IPS DF 6.9 (cell line): ENCODE results near the gene PLPP6.

ENCODE experiments used
- DNase-seq: peaks from one replicate; pipeline ENCODE4 v3.0.0-alpha.2; 2013; ENCODE audit warnings: low read depth, low spot score
- H3K27ac ChIP-seq: one replicate; pipeline ENCODE4 v1.5.1; 2013; ENCODE audit warnings: low read length, control low read depth
- H3K27me3 ChIP-seq: 2 replicates; pipeline ENCODE4 v1.6.1; 2013; ENCODE audit warnings: mild to moderate bottlenecking, low read length; ENCODE audit not compliant: control insufficient read depth, insufficient read depth
- H3K36me3 ChIP-seq: 2 replicates; pipeline ENCODE4 v1.6.1; 2013; ENCODE audit warnings: low read length; ENCODE audit not compliant: control insufficient read depth, insufficient read depth
- H3K4me1 ChIP-seq: 2 replicates; pipeline ENCODE4 v1.6.1; 2013; ENCODE audit warnings: low read length; ENCODE audit not compliant: control insufficient read depth, insufficient read depth
- H3K4me3 ChIP-seq: 2 replicates; pipeline ENCODE4 v1.5.1; 2013; ENCODE audit warnings: mild to moderate bottlenecking, low read length
- H3K9me3 ChIP-seq: 2 replicates; pipeline ENCODE4 v1.6.1; 2013; ENCODE audit warnings: low read length, inconsistent platforms; ENCODE audit not compliant: control insufficient read depth, insufficient read depth
- WGBS: extraction: QIAGEN DNeasy Blood & Tissue Kit; methylation state at CpG from one replicate; pipeline ENCODE4 v1.1.7; 2013; ENCODE audit warnings: mixed read lengths, missing lambda C conversion rate; ENCODE audit not compliant: insufficient read length, insufficient coverage; 5-methylcytosine and 5-hydroxymethylcytosine counted together

Gene PLPP6

DNA sequence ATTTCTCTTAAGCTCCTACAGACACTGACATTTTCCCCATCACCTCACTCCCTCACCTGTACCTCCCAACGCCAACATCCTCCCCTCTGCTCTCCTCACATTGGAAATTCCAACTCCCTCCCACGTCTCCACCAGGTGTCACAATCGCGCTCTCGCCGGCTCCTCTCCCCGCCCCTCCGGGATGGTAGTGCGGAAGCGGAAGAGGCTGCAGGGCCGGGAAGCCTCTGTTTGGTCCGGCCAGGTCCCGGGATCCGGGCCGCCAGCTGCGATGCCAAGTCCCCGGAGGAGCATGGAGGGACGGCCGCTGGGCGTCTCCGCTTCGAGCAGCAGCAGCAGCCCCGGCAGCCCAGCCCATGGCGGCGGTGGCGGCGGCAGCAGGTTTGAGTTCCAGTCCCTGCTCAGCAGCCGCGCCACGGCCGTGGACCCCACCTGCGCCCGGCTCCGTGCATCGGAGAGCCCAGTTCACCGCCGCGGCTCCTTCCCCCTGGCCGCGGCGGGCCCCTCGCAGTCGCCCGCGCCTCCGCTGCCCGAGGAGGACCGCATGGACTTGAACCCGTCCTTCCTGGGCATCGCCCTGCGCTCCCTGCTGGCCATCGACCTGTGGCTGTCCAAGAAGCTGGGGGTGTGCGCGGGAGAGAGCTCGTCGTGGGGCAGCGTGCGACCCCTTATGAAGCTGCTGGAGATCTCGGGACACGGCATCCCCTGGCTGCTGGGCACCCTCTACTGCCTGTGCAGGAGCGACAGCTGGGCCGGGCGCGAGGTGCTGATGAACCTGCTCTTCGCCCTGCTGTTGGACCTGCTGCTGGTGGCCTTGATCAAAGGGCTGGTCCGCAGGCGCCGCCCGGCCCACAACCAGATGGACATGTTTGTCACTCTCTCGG is at the start of gene PLPP6:
TSS of gene PLPP6 (plus strand) at position 187 of the 881 bp plus-strand sequence. CDS start at position 269, 82 bp downstream.
- no CpG with 5 or more reads among the region's 70 CpGs for WGBS
- H3K4me3 ChIP-seq: peak within 1 kb of the TSS; percentile 89
- peaks cover 3% of the 10 kb centered on the region; the same call in 1 of the 2 replicates for H3K4me1 ChIP-seq

DNA sequence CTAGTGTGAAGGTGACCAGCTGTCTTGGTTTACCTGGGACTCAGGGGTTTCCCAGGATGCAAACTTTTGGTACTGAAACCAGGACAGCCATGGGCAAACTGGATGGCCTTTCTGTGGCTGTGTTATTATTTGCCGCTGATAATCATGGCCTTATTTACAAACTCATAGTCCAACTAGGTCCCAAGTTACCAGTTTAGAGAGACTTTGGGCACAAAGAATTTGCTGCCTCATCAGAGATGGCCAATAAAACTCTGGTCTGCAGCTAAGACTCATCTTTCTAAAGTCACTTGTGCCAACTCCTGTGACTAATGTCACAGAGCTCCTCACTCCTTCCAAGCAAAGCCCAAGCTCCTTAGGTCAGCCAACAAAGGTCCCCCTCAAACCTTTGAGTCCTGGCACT is 47.5 kb upstream of the PLPP6 start:
- no peaks in the 10 kb centered on the region for H3K27me3 ChIP-seq
- whole genome bisulfite sequencing: no CpG with 5 or more reads among the region's 1 CpG
- DNase-seq: no peak
- H3K9me3 ChIP-seq: no peaks in the 10 kb centered on the region
- no peak overlapping the region for H3K27ac ChIP-seq
- H3K4me3 ChIP-seq: no peak overlapping the region
- no peaks in the 10 kb centered on the region for H3K4me1 ChIP-seq
- no peaks in the 10 kb centered on the region for H3K36me3 ChIP-seq

More for the DNA sequence above, at the start of gene PLPP6:
- Histone ChIP-seq H3K27ac (no peak within 1 kb of the TSS), H3K36me3 (no peaks in the 10 kb centered on the region), H3K27me3 (no peaks in the 10 kb centered on the region), H3K9me3 (no peaks in the 10 kb centered on the region)
- DNase-seq: peak; percentile 84

DNA sequence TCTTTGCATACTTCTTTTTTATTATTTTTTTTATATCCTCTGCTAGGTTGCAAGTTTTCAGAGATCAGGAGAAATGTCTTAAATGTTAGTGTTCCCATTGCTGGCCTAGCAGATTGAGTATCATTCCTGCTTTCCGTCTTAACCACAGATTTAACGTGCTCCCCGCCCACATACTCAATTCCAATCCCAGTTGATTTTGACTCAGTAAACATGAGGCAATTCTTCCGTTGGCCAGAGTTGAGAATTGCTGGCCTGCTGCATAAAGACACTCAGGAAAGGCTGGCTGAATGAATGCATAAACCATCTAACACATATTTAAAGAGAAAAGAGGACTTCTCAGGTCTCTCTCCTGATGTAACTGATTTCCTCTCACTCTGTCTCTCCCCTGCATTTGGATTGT is 46.8 kb upstream of the PLPP6 start:
- no peak overlapping the region for H3K4me3 ChIP-seq

DNA sequence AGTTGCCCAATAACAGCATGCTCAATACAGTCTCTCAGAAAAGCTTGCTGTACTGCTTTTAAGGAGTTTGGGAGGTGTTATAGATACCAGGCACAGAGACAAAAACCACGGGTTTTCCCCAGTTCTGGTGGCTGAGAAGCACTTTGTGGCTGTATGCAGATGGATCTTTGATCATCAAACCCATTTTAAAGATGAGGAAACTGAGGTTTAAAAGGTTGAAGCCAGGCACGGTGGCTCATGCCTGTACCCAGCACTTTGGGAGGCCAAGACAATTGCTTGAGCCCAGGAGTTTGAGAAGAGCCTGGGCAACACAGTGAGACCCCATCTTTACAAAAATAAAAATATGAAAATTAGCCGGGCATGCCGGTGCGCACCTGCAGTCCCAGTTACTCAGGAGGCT is 46.3 kb upstream of the PLPP6 start:
- no peak overlapping the region for H3K27ac ChIP-seq
- no peak overlapping the region for H3K4me3 ChIP-seq
- no peaks in the 10 kb centered on the region for H3K9me3 ChIP-seq
- no peaks in the 10 kb centered on the region; the same call in 1 of the 2 replicates for H3K4me1 ChIP-seq
- no peak for DNase-seq
- no peaks in the 10 kb centered on the region for H3K27me3 ChIP-seq
- no peaks in the 10 kb centered on the region for H3K36me3 ChIP-seq
- no CpG with 5 or more reads among the region's 5 CpGs for WGBS

More for the DNA sequence above, 46.8 kb upstream of the PLPP6 start:
- H3K9me3 ChIP-seq: no peaks in the 10 kb centered on the region
- no peak overlapping the region for H3K27ac ChIP-seq
- no peaks in the 10 kb centered on the region for H3K4me1 ChIP-seq
- H3K27me3 ChIP-seq: no peaks in the 10 kb centered on the region
- WGBS: no CpG with 5 or more reads among the region's 4 CpGs
- DNase-seq: no peak
- no peaks in the 10 kb centered on the region for H3K36me3 ChIP-seq

DNA sequence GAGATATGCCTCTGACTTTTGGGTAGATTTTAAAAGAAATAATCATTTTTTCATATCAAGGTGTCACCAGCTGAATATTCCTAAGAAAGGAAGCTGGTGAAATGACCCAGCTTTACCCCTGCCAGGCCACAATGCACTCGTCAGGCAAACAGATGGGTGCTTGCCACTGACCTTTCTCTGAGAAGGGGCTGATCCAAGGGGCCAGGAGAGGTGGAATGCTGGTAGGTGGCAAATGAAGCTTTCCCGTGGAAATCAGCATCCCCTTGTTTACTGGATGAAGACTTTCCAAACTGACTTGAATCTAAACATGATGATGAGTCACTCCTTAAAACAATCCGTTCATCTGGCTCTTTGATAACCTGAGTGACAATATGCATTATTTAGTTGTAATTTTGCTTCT is 44.3 kb upstream of the PLPP6 start:
- Histone ChIP-seq H3K4me3 (no peak overlapping the region), H3K27ac (no peak overlapping the region), H3K36me3 (no peaks in the 10 kb centered on the region), H3K27me3 (no peaks in the 10 kb centered on the region), H3K9me3 (no peaks in the 10 kb centered on the region), H3K4me1 (peaks cover 2% of the 10 kb centered on the region; the same call in 1 of the 2 replicates)
- WGBS: no CpG with 5 or more reads among the region's 3 CpGs
- DNase-seq: no peak

DNA sequence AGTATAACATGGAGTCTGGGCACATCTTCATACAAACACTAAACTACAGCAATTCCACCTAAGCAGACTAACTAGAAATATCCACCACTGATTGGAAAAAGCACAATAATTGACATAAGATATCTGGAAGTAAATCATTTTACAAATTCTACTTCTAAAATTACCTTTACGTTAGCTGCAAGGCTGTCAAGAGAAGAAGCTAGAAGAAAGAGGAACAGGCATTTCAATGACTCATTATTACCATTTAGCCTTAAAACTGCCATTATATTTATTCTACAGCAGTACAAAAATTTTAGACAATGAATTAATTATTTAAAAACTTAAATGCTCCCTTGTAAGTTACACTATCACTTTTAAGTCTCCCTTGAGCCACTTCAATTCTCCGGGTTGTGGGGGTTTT is 43.4 kb upstream of the PLPP6 start:
- H3K36me3 ChIP-seq: no peaks in the 10 kb centered on the region
- peaks cover 2% of the 10 kb centered on the region; the same call in 1 of the 2 replicates for H3K4me1 ChIP-seq
- H3K27ac ChIP-seq: no peak overlapping the region
- no peaks in the 10 kb centered on the region for H3K27me3 ChIP-seq
- DNase-seq: no peak
- H3K4me3 ChIP-seq: no peak overlapping the region
- no CpG with 5 or more reads among the region's 2 CpGs for WGBS
- H3K9me3 ChIP-seq: no peaks in the 10 kb centered on the region

DNA sequence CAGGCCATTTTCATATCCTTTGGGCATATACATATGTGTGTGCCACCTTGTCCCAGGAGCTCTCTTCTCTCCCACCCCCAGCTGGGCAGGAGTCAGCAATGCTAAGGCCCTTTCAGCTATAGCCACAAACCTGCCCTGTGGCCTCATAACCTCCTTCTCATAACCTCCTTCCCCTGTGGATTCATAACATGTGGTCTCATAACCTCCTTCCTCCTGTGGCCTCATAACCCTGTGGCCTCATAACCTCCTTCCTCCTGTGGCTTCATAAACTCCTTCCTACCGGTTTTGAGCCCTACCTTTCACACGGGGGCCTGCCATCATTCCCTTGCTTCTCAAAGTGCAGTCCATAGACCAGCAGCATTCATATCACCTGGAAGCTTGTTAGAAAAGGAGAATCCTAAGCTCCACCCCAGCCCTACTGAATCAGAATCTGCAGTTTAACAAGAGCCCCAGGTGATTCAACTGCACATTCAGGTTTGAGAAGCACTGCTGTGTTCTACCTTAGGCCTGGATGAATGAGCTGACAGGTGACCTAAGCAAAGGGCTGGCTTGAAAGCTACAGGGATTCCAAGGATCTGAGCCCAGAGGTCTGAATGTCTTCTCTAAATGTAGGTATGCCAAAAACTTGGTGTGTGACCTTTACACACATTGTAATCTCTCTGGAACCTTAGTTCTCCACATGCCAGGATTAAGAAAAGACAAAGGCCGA is 41.9 kb upstream of the PLPP6 start:
- no peak for DNase-seq
- H3K27me3 ChIP-seq: no peaks in the 10 kb centered on the region
- no peaks in the 10 kb centered on the region for H3K9me3 ChIP-seq
- no peak overlapping the region for H3K27ac ChIP-seq
- H3K4me1 ChIP-seq: peaks cover 2% of the 10 kb centered on the region; the same call in 1 of the 2 replicates
- no peak overlapping the region for H3K4me3 ChIP-seq
- no CpG with 5 or more reads among the region's 3 CpGs for WGBS
- H3K36me3 ChIP-seq: no peaks in the 10 kb centered on the region

DNA sequence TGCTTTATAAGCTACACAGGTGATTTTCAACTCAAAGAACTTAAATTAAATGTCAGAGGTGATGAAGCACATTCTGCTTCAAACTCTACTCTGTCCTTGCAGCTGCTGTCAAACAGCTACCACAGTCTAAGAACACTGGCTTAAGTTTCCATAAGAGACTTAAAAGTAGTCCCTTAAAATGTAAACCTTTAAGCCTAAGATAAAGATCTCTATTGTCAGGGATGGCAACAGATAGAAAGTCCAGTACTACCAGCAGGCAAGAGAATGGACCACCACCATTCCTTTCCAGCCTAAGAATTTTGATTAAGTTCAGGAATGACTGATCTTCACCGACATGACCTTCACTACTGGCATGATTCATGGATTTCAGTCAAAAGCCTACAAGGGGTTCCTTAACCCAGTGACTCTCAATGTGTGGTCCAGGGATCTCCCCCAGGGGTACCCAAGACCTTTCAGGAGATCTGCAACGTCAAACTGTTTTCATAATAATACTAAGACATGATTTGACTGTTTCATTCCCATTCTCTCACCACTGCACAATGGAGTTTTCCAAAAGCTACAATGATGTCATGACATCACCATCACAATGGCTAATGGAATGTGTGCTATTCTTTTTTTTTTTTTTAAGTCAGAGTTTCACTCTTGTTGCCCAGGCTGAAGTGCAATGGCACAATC is 41.1 kb upstream of the PLPP6 start:
- Histone ChIP-seq H3K4me1 (peaks cover 2% of the 10 kb centered on the region; the same call in 1 of the 2 replicates), H3K27ac (no peak overlapping the region), H3K36me3 (no peaks in the 10 kb centered on the region), H3K4me3 (no peak overlapping the region), H3K9me3 (no peaks in the 10 kb centered on the region), H3K27me3 (no peaks in the 10 kb centered on the region)
- no peak for DNase-seq
- no CpG with 5 or more reads among the region's 2 CpGs for WGBS

DNA sequence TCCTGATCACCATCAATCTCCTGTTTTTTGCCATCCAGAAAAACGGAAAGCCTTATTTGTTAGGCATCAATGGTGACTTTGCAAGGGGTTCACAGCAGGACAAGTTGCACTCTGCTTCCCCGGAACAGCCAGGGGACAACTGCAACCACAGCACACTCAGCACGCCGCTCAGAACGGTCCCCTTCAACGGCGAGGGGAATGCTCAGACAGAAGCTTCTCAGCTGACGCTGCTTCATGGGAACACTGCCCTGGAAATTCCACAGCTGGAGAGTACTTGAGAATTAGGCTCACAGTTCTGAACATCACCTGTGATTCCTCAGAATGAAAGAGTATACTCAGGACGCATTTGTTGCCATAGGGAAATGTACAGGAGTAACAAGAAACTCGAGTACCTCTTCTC is 40.1 kb upstream of the PLPP6 start:
- no CpG with 5 or more reads among the region's 10 CpGs for whole genome bisulfite sequencing
- no peaks in the 10 kb centered on the region for H3K27me3 ChIP-seq

DNA sequence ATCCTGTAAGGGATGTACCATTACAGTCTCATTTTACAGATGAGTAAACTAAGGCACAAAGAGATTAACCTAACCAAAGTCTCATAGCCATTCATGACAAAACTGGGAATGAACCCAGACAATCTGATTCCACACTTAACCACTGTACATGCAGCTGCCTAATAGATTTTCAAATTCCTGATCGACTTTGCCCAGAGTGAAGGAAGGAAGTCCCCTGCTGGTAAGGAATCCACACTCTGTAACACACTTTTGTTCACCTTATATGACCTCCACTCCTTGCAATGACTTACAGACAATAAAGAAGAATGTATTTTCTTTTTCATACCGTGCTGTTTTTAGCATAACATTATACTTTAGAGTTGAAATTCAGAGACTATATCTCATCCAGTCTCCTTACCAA is 31.3 kb upstream of the PLPP6 start:
- H3K9me3 ChIP-seq: no peaks in the 10 kb centered on the region
- no peak overlapping the region for H3K4me3 ChIP-seq
- WGBS: no CpG with 5 or more reads among the region's 2 CpGs
- H3K4me1 ChIP-seq: no peaks in the 10 kb centered on the region
- no peak for DNase-seq
- no peaks in the 10 kb centered on the region for H3K27me3 ChIP-seq
- no peak overlapping the region for H3K27ac ChIP-seq
- H3K36me3 ChIP-seq: no peaks in the 10 kb centered on the region

More for the DNA sequence above, 40.1 kb upstream of the PLPP6 start:
- no peaks in the 10 kb centered on the region for H3K36me3 ChIP-seq
- H3K4me1 ChIP-seq: peaks cover 2% of the 10 kb centered on the region; the same call in 1 of the 2 replicates
- H3K9me3 ChIP-seq: no peaks in the 10 kb centered on the region
- DNase-seq: no peak
- H3K27ac ChIP-seq: no peak overlapping the region
- no peak overlapping the region for H3K4me3 ChIP-seq
